ENCODE measurements around the gene SLC35F2. TPM values are rescaled to one million over a fixed set of nuclear protein-coding genes. Genes with fewer than 3 reads are reported as not detected.
A peak's percentile ranks its signal among the peaks of the same experiment; 100 is the strongest.

SLC35F2 gene
- polyA plus RNA-seq, 1 of the 3 experiments (the other 2 are of a cell fraction): 12.4 TPM

DNA sequence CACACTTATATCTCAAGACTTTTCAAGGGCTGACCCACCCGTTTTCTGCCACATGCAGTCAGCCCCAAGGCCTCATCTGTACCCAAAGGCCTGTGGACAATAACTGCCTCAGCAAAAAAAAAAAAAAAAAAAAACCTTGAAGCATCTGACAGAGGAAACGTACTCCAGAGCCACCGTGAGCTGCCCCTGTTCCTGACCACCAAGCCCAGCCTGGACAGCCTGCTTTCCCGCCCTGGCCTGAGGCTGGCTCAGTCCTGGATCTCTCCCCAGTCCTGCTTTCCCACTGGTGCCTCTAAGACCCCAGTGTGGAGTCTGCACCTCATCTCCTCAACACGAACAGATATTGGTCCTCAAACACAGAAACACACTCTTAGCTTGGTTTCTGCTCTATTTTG is 66.5 kb downstream of the SLC35F2 start:
- Histone ChIP-seq H3K36me3 (replicated peaks in 1 of 2; ENCODE audit: control insufficient read depth in 1 of 2, insufficient read depth in 2 of 2, low read length in 1 of 2) (no peaks in the 10 kb centered on the region), H4K20me1 (ENCODE audit: insufficient read depth) (no peaks in the 10 kb centered on the region), H2AFZ (ENCODE audit: low read depth) (no peak overlapping the region), H3F3A (replicated peaks; ENCODE audit: insufficient read depth) (no peaks in the 10 kb centered on the region), H3K9ac (no peak overlapping the region), H3K4me1 (ENCODE audit: control insufficient read depth in 1 of 2, insufficient read depth in 2 of 2, low read depth in 1 of 2, low read length in 1 of 2) (peaks cover 0 to 3% of the 10 kb centered on the region in 2 experiments; a peak in 1 of 4 replicates), H3K9me2 (no peaks in the 10 kb centered on the region), H3K4me2 (no peak overlapping the region), H3K27me3 (ENCODE audit: insufficient read depth) (no peaks in the 10 kb centered on the region), H3K4me3 (ENCODE audit: low read depth in 2 of 2, low read length in 1 of 2) (no peak overlapping the region), H3K9me3 (no peaks in the 10 kb centered on the region), H3K79me2 (ENCODE audit: insufficient read depth) (no peaks in the 10 kb centered on the region), H3K27ac (ENCODE audit: low read depth in 2 of 2, low read length in 1 of 2) (no peak overlapping the region)
- ChIA-PET CTCF (interaction anchor here (0.9 to 1.1 kb wide), 2 partner anchors 10 to 21 kb away, joined by 3 to 5 read pairs; no protein-coding TSS in a partner anchor), POLR2A (no interaction called here)
- TF ChIP-seq EZH2phosphoT487 (IDR thresholded peaks at IDR 0.05; ENCODE audit: borderline replicate concordance, low read depth): no peak
- TF ChIP-seq RFX5 (IDR thresholded peaks at IDR 0.05; ENCODE audit: low read length): no peak
- no peak for TF ChIP-seq FOXM1 (IDR thresholded peaks at IDR 0.05; ENCODE audit: low read depth)
- no peak for TF ChIP-seq ELF1 (IDR thresholded peaks at IDR 0.05)
- no peak for TF ChIP-seq NRF1 (IDR thresholded peaks at IDR 0.05; ENCODE audit: low read depth, low read length)
- DNase-seq: peak; percentile 37
- WGBS (ENCODE audit: low lambda C conversion rate): 86% methylated on average over 5 of the region's 5 CpGs

DNA sequence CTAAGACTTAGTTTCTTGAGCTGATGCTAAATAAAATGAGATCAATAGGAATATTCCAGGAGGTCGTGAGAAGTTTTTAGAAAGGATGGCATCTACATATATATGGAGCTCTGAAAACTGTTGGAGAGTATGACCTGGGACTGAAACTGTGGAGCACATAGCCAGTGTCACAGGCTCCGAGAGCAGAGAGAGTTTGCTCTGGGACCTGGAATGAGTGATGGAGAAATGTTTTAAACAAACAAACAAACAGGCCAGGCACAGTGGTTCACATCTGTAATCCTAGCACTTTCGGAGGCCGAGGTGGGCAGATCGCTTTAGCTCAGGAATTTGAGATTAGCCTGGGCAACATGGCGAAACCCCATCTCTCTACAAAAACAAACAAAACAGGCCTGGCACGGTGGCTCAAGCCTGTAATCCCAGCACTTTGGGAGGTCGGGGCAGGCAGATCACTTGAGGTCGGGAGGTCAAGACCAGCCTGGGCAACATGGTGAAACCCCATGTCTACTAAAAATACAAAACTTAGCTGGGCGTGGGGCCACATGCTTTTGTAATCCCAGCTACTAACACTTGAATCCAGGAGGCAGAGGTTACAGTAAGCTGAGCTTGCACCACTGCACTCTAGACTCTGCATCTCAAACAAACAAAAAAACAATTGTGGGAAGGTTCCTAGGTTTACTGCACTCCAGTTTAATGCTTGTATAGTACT is 67.1 kb downstream of the SLC35F2 start:
- no peaks in the 10 kb centered on the region for H3K9me3 ChIP-seq
- no peak overlapping the region for H3K9ac ChIP-seq
- H2AFZ ChIP-seq (ENCODE audit: low read depth): no peak overlapping the region
- H4K20me1 ChIP-seq (ENCODE audit: insufficient read depth): no peaks in the 10 kb centered on the region
- H3K27ac ChIP-seq (ENCODE audit: low read depth in 2 of 2, low read length in 1 of 2): no peak overlapping the region
- no peak overlapping the region for H3K4me3 ChIP-seq (ENCODE audit: low read depth in 2 of 2, low read length in 1 of 2)
- H3K79me2 ChIP-seq (ENCODE audit: insufficient read depth): no peaks in the 10 kb centered on the region
- H3K9me2 ChIP-seq: no peaks in the 10 kb centered on the region
- TF ChIP-seq, protein P1, sequence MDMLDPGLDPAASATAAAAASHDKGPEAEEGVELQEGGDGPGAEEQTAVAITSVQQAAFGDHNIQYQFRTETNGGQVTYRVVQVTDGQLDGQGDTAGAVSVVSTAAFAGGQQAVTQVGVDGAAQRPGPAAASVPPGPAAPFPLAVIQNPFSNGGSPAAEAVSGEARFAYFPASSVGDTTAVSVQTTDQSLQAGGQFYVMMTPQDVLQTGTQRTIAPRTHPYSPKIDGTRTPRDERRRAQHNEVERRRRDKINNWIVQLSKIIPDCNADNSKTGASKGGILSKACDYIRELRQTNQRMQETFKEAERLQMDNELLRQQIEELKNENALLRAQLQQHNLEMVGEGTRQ (IDR thresholded peaks at IDR 0.05; ENCODE audit: borderline replicate concordance, low read depth, low read length): no peak
- no peak for TF ChIP-seq SIN3A (IDR thresholded peaks at IDR 0.05; ENCODE audit: borderline replicate concordance, low read depth, low read length)
- TF ChIP-seq, protein P2, sequence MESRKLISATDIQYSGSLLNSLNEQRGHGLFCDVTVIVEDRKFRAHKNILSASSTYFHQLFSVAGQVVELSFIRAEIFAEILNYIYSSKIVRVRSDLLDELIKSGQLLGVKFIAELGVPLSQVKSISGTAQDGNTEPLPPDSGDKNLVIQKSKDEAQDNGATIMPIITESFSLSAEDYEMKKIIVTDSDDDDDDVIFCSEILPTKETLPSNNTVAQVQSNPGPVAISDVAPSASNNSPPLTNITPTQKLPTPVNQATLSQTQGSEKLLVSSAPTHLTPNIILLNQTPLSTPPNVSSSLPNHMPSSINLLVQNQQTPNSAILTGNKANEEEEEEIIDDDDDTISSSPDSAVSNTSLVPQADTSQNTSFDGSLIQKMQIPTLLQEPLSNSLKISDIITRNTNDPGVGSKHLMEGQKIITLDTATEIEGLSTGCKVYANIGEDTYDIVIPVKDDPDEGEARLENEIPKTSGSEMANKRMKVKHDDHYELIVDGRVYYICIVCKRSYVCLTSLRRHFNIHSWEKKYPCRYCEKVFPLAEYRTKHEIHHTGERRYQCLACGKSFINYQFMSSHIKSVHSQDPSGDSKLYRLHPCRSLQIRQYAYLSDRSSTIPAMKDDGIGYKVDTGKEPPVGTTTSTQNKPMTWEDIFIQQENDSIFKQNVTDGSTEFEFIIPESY (IDR thresholded peaks at IDR 0.05; ENCODE audit: borderline replicate concordance, low read depth): no peak
- TF ChIP-seq FOXM1 (IDR thresholded peaks at IDR 0.05; ENCODE audit: low read depth): no peak
- ChIA-PET CTCF (interaction anchor here (0.9 to 1.5 kb wide), 3 partner anchors 8 to 20 kb away, joined by 3 to 5 read pairs (median 5); no protein-coding TSS in a partner anchor), POLR2A (no interaction called here)
- H3K27me3 ChIP-seq (ENCODE audit: insufficient read depth): no peaks in the 10 kb centered on the region
- no peak overlapping the region for H3K4me2 ChIP-seq
- no peaks in the 10 kb centered on the region for H3K36me3 ChIP-seq (replicated peaks in 1 of 2; ENCODE audit: control insufficient read depth in 1 of 2, insufficient read depth in 2 of 2, low read length in 1 of 2)
- H3F3A ChIP-seq (replicated peaks; ENCODE audit: insufficient read depth): no peaks in the 10 kb centered on the region
- DNase-seq: no peak
- WGBS (ENCODE audit: low lambda C conversion rate): 86% methylated on average over 10 of the region's 10 CpGs
- peaks cover 0 to 3% of the 10 kb centered on the region in 2 experiments; a peak in 1 of 4 replicates for H3K4me1 ChIP-seq (ENCODE audit: control insufficient read depth in 1 of 2, insufficient read depth in 2 of 2, low read depth in 1 of 2, low read length in 1 of 2)
